Measurements from ENCODE around the gene VWDE. TPM values are rescaled to one million over a fixed set of nuclear protein-coding genes. Genes with fewer than 3 reads are reported as not detected.

The VWDE gene
- 0.31 to 0.76 TPM (median 0.57 TPM) in 5 replicates for total RNA-seq (2022; extraction: Qiagen RNA extraction; ENCODE audit: low read depth)

GRCh38 chr7:12403287-12404181, at the start of gene VWDE:
Gene VWDE (minus strand): TSS chr7:12403865. CDS start chr7:12403716, 149 bp downstream.

Other genes starting within 250 kb of the VWDE start
- 29.5 to 38.9 TPM (median 34.1 TPM) in 5 replicates for gene TMEM106B, start 192.6 kb downstream of the VWDE start, total RNA-seq (2022; extraction: Qiagen RNA extraction; ENCODE audit: low read depth)
- gene SCIN, start 166.9 kb upstream of the VWDE start, total RNA-seq (2022; extraction: Qiagen RNA extraction; ENCODE audit: low read depth): 0.31 to 0.82 TPM (median 0.41 TPM) in 5 replicates